Heart left ventricle (tissue), 13 donors: Measurements from ENCODE around the gene GHRL.

Experiments used
- POLR2A ChIP-seq, 2 donors: fragments of 450-650 bp; IDR thresholded peaks; one replicate each; pipeline ENCODE4 v1.6.1; 2017; ENCODE audit warnings: antibody characterized with exemption in 2 of 2, mild to moderate bottlenecking in 2 of 2, moderate library complexity in 2 of 2
- TF ChIP-seq, protein P1 (sequence below), 12 donors: fragments of 200-600 bp; sonication (generic) in 4 of 12; IDR thresholded peaks; one replicate each; pipeline versions ENCODE4 v1.5.0 to v1.8.0; 2018 to 2022; ENCODE audit warnings: antibody characterized with exemption in 12 of 12, mild to moderate bottlenecking in 5 of 12
- donor health status: ischemic (EF 13 %, LVEDD 7.1; RV severe dilation, severe dysfunction).
- donor health status: DM: no; HTN: yes; CAD: no.
- donor health status: DM: no; HTN: no; CAD: no.
- donor health status: ischemic (EF 25% LVEDD 6.9; RV normal size, moderate dysfunction).
- donor health status: ischemic (EF 25% LVEDD 5.7; RV mildly dilated, moderate dysfunction).
- donor health status: ischemic (EF 35%, LVEDD 5.7; RV mildly dilated, moderate dysfunction).
- donor health status: nonischemic (EF 11% LVEDD 7.7; RV severe dilation, severe dysfunction).
- donor health status: DM: yes; HTN: yes; CAD: no.
- donor health status: PGD.
- donor health status: ischemic (EF 29% LVEDD 5.4; RV normal size, mild dysfunction).
- donor health status: nonischemic (EF 23%, LVEDD 6.1; RV moderate dilation, normal function).

GRCh38 chr3:10311710-10312109 is 19.0 kb upstream of the GHRL start:
- TF ChIP-seq, protein P1, sequence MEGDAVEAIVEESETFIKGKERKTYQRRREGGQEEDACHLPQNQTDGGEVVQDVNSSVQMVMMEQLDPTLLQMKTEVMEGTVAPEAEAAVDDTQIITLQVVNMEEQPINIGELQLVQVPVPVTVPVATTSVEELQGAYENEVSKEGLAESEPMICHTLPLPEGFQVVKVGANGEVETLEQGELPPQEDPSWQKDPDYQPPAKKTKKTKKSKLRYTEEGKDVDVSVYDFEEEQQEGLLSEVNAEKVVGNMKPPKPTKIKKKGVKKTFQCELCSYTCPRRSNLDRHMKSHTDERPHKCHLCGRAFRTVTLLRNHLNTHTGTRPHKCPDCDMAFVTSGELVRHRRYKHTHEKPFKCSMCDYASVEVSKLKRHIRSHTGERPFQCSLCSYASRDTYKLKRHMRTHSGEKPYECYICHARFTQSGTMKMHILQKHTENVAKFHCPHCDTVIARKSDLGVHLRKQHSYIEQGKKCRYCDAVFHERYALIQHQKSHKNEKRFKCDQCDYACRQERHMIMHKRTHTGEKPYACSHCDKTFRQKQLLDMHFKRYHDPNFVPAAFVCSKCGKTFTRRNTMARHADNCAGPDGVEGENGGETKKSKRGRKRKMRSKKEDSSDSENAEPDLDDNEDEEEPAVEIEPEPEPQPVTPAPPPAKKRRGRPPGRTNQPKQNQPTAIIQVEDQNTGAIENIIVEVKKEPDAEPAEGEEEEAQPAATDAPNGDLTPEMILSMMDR (IDR thresholded peaks at IDR 0.05), result no peak
- TF ChIP-seq POLR2A (IDR thresholded peaks at IDR 0.05), result no peak
